ENCODE data around the gene METTL16.

DNA sequence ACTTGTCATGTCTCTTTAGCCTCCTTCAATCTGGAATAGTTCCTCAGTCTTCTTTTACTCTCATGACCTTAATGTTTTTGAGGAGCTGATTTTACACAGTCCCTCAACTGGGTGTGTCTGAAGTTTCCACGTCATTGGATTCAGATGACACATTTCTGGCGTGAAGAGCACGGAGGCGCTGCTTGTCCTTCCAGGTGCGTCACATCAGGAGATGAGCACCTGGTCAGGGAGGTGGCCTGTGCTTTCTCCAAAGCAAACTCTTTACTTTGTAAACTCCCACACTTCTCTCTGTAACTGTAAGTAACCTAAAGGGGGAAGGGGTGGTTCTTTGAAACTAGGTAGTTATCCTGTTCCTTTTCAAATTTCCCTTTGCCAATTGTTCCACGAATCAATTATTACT is 58.4 kb downstream of the METTL16 start:
- TF ChIP-seq, protein P1, sequence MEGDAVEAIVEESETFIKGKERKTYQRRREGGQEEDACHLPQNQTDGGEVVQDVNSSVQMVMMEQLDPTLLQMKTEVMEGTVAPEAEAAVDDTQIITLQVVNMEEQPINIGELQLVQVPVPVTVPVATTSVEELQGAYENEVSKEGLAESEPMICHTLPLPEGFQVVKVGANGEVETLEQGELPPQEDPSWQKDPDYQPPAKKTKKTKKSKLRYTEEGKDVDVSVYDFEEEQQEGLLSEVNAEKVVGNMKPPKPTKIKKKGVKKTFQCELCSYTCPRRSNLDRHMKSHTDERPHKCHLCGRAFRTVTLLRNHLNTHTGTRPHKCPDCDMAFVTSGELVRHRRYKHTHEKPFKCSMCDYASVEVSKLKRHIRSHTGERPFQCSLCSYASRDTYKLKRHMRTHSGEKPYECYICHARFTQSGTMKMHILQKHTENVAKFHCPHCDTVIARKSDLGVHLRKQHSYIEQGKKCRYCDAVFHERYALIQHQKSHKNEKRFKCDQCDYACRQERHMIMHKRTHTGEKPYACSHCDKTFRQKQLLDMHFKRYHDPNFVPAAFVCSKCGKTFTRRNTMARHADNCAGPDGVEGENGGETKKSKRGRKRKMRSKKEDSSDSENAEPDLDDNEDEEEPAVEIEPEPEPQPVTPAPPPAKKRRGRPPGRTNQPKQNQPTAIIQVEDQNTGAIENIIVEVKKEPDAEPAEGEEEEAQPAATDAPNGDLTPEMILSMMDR (IDR thresholded peaks at IDR 0.05; ENCODE audit: control extremely low read depth in 1 of 3, insufficient read depth in 1 of 3, low read depth in 1 of 3, low read length in 3 of 3): no peak
- TF ChIP-seq RFX5 (IDR thresholded peaks at IDR 0.05; ENCODE audit: borderline replicate concordance, low read depth, low read length): no peak
- TF ChIP-seq EZH2 (IDR thresholded peaks at IDR 0.05; ENCODE audit: low read depth, low read length, severe bottlenecking): no peak
- TF ChIP-seq POLR2A (IDR thresholded peaks at IDR 0.05; ENCODE audit: control extremely low read depth in 1 of 2, low read depth in 2 of 2, low read length in 2 of 2): no peak
- TF ChIP-seq KDM5A (IDR thresholded peaks at IDR 0.05; ENCODE audit: low read length): no peak
- no peak for TF ChIP-seq SP1 (IDR thresholded peaks at IDR 0.05; ENCODE audit: low read depth, low read length)
- no peak for TF ChIP-seq BACH1 (IDR thresholded peaks at IDR 0.05; ENCODE audit: low read length)
- TF ChIP-seq SP4 (IDR thresholded peaks at IDR 0.05; ENCODE audit: low read length): no peak
